IMR-90 (cell line): ENCODE data around the gene CACNA2D3.

Experiments
- CTCF ChIP-seq: conservative IDR thresholded peaks from 2 replicates; pipeline ENCODE4 v1.5.1; 2012; ENCODE audit warnings: mild to moderate bottlenecking, low read depth, low read length, improper control_type of control experiment
- ELK1 ChIP-seq: fragments of 150-350 bp; IDR thresholded peaks from 2 replicates; pipeline ENCODE4 v1.6.1; 2016; ENCODE audit warnings: low read depth, mild to moderate bottlenecking, low read length, moderate library complexity, borderline replicate concordance
- MXI1 ChIP-seq: IDR thresholded peaks from 2 replicates; pipeline ENCODE4 v1.6.1; 2012; ENCODE audit warnings: low read depth, mild to moderate bottlenecking, low read length, moderate library complexity, borderline replicate concordance
- POLR2A ChIP-seq: IDR thresholded peaks from 2 replicates; pipeline ENCODE4 v1.6.1; 2012; ENCODE audit warnings: mild to moderate bottlenecking, low read depth, low read length

GRCh38 chr3:54167999-54168398 is 45.6 kb downstream of the CACNA2D3 start:
- TF ChIP-seq ELK1: no peak
- TF ChIP-seq MXI1: no peak
- TF ChIP-seq POLR2A: no peak
- TF ChIP-seq CTCF: no peak
